Measurements from ENCODE around the gene CHCHD10. TPM values are rescaled to one million over a fixed set of nuclear protein-coding genes. Genes with fewer than 3 reads are reported as not detected.

CHCHD10 gene
- total and polyA plus RNA-seq, 2 donors from 2014 or later = 190 to 1,445 TPM

DNA sequence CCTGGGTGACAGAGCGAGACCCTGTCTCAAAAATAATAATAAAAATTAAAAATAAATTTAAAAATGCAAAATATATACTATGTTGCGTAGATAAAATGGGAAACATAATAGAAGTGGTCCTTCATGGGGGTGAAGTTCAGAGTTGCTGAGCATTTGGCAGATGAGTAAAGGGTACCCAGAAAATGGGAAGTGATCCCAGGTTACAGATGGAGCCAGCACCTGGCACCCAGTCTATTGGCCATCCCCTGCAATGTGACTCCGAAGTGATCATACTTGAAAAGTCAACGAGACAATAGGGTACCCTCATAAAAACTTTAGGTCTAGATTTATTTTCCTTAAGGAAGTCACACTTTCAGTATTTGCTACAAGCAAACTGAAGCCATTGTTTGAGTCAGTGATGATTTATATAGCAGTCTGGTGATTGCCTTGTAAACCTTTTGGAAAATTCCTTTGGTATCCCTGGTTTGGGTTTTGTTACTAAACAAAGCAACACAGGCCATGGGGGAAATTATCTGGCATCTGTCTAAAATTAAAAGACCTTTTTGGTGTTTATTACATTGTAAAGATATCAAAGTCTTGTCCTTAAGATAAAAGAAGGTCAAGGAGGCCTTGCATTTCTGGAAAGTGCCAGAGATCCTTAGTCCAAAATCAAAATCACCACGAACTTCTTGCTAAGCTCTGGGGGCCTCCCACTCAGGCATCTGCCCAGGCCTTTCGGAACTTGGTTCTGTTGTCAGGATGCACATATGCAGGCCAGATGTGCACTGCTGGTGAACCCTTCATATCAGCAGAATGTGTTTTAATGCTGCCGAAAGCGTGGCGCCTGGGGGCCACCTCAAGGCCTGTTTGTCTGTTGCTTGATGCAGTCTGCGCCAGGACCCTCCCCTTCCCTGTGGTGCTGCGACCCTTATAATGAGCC, 23.3 kb upstream of the CHCHD10 start:
- Histone ChIP-seq H3K9me3 (ENCODE audit: control insufficient read depth in 2 of 3, insufficient read depth in 1 of 3, low read length in 3 of 3) (no peaks in the 10 kb centered on the region), H3K4me1 (ENCODE audit: control insufficient read depth in 2 of 3, insufficient read depth in 2 of 3, low read depth in 1 of 3, low read length in 3 of 3) (peaks cover 0 to 18% (median 10%) of the 10 kb centered on the region in 3 donors), H3K27ac (ENCODE audit: low read depth in 2 of 2, low read length in 2 of 2) (no peak overlapping the region), H3K4me3 (ENCODE audit: low read length in 3 of 3) (no peak overlapping the region), H3K27me3 (ENCODE audit: control insufficient read depth, insufficient read depth, low read length) (no peaks in the 10 kb centered on the region), H3K36me3 (ENCODE audit: control insufficient read depth in 2 of 3, insufficient read depth in 3 of 3, low read length in 3 of 3) (peaks cover 0 to 9% (median 5%) of the 10 kb centered on the region in 3 donors), H3K9ac (ENCODE audit: low read length in 3 of 3) (no peak overlapping the region)
- FAIRE-seq (no peak), DNase-seq (peak in 2 of 5 donors; percentile 41 to 71)
- no peak for TF ChIP-seq CTCF (IDR thresholded peaks at IDR 0.05; ENCODE audit: borderline replicate concordance, extremely low read depth, insufficient read depth)
- intact Hi-C loops (cut with DNase I) = no loop called here

DNA sequence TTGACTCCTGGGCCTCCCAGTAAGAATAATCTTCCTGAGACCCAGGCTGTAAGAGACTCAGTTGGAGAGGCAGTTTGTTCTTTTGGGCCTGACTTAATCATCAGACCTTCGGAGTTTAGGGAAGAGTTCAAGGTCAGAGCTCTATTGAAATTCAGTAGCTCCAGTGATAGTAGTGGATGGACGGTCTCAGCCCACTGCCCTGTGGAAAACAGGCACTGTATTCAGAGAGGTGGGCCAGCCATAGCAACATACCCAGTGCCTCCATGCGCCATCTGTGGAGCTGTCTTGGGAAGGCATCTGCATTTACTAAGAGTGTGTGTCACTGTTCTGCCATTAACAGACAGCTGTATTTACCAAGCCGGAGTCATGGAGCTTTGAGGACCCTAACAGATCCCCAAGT, 21.9 kb upstream of the CHCHD10 start:
- no peak for FAIRE-seq

DNA sequence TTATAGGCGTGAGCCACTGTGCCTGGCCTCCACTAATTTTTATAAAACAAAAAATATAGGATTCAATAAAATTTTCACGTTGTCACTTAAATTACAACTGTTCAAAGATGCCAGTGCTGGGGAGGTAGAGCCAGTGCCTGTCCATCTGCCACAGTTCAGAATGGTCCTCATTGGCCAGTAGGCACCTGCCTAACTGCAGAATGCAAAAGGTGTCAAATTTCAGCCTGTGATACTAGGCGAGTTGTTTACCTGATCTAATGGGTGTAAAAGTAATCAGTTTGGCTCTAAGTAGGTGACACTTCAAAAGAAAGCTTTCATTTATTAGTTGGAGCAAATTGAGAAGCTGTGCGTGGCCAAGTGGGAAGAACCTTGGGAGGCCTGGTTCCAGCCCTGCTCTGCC, 21.3 kb upstream of the CHCHD10 start:
- H3K27me3 ChIP-seq (ENCODE audit: control insufficient read depth, insufficient read depth, low read length) = no peaks in the 10 kb centered on the region
- no peak overlapping the region for H3K27ac ChIP-seq (ENCODE audit: low read depth in 2 of 2, low read length in 2 of 2)
- intact Hi-C loops (cut with DNase I) = no loop called here
- H3K4me3 ChIP-seq (ENCODE audit: low read length in 3 of 3) = no peak overlapping the region
- DNase-seq (peak in 2 of 5 donors; percentile 8 to 18), FAIRE-seq (no peak)
- no peak for TF ChIP-seq CTCF (IDR thresholded peaks at IDR 0.05; ENCODE audit: borderline replicate concordance, extremely low read depth, insufficient read depth)
- H3K4me1 ChIP-seq (ENCODE audit: control insufficient read depth in 2 of 3, insufficient read depth in 2 of 3, low read depth in 1 of 3, low read length in 3 of 3) = peaks cover 0 to 19% (median 10%) of the 10 kb centered on the region in 3 donors
- peaks cover 0 to 8% (median 4%) of the 10 kb centered on the region in 3 donors for H3K36me3 ChIP-seq (ENCODE audit: control insufficient read depth in 2 of 3, insufficient read depth in 3 of 3, low read length in 3 of 3)
- H3K9ac ChIP-seq (ENCODE audit: low read length in 3 of 3) = peak overlapping the region in 1 of 3 donors; percentile 47
- H3K9me3 ChIP-seq (ENCODE audit: control insufficient read depth in 2 of 3, insufficient read depth in 1 of 3, low read length in 3 of 3) = no peaks in the 10 kb centered on the region

More for the DNA sequence above, 21.9 kb upstream of the CHCHD10 start:
- H3K36me3 ChIP-seq (ENCODE audit: control insufficient read depth in 2 of 3, insufficient read depth in 3 of 3, low read length in 3 of 3) = peaks cover 0 to 8% (median 4%) of the 10 kb centered on the region in 3 donors
- peak in 2 of 5 donors; percentile 13 to 36 for DNase-seq
- peaks cover 0 to 19% (median 10%) of the 10 kb centered on the region in 3 donors for H3K4me1 ChIP-seq (ENCODE audit: control insufficient read depth in 2 of 3, insufficient read depth in 2 of 3, low read depth in 1 of 3, low read length in 3 of 3)
- H3K27me3 ChIP-seq (ENCODE audit: control insufficient read depth, insufficient read depth, low read length) = no peaks in the 10 kb centered on the region
- no peak overlapping the region for H3K4me3 ChIP-seq (ENCODE audit: low read length in 3 of 3)
- no peaks in the 10 kb centered on the region for H3K9me3 ChIP-seq (ENCODE audit: control insufficient read depth in 2 of 3, insufficient read depth in 1 of 3, low read length in 3 of 3)
- H3K9ac ChIP-seq (ENCODE audit: low read length in 3 of 3) = no peak overlapping the region
- intact Hi-C loops (cut with DNase I) = no loop called here
- no peak for TF ChIP-seq CTCF (IDR thresholded peaks at IDR 0.05; ENCODE audit: borderline replicate concordance, extremely low read depth, insufficient read depth)
- no peak overlapping the region for H3K27ac ChIP-seq (ENCODE audit: low read depth in 2 of 2, low read length in 2 of 2)
